Activated CD4-positive, alpha-beta T cell treated with anti-CD3 and anti-CD28 coated beads, Interleukin-2, amount 50 U/mL, for 24 hours (primary cell): ENCODE results near the gene SERPINA9.
"Not testable (repeated sequence)": the region's sequence is repeated elsewhere in the genome, so short reads cannot be mapped to it uniquely, and the experiment has no call there.

Source experiments
- DNase-seq, 2 donors: peaks; one replicate each; pipeline ENCODE4 v3.0.0-alpha.2; 2020; ENCODE audit warnings: low read depth in 1 of 2, low spot score in 1 of 2

The SERPINA9 gene, protein sequence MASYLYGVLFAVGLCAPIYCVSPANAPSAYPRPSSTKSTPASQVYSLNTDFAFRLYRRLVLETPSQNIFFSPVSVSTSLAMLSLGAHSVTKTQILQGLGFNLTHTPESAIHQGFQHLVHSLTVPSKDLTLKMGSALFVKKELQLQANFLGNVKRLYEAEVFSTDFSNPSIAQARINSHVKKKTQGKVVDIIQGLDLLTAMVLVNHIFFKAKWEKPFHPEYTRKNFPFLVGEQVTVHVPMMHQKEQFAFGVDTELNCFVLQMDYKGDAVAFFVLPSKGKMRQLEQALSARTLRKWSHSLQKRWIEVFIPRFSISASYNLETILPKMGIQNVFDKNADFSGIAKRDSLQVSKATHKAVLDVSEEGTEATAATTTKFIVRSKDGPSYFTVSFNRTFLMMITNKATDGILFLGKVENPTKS

DNA sequence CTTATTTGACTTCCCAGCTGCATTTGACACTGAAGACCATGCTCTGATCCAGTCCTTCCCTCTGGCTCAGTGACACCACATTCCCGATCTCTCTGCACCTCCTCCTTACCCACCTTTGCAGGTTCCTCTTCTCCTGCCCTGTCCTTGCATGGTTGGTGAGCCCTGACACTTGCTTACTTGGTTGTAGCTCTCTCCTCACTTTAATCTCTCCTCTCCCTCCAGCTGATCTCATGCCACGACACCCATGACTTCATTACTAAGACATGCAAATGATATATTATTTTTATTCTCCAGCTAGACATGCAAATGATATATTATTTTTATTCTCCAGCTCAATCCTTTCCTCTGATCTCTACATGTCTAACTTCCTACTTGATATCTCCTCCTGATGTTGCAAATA, at the start of gene SERPINA9:
Gene SERPINA9, minus strand, starts transcription at position 175 of the 400 bp plus-strand sequence. CDS start 6,357 bp downstream, outside the sequence.
- DNase-seq, result no peak

DNA sequence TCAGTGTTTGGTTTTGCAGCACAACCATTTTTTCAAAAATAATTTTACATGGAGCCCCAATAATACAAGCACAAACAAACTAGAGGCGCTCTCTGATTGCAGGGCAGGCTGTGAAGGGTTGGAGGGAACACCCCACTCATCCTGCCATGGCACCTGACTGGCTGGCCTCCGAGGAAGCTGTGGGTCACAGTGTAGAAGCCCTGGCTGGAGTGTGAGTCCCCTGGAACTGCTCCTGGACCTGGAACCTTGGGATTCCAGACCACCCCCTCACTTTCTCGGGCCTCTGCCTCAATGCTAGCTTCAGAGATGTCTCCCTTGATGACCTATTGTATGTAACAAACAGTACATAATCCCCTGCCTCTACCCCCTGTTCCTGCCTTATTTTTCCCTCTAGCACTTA, 48.1 kb upstream of the SERPINA9 start:
- no peak for DNase-seq

DNA sequence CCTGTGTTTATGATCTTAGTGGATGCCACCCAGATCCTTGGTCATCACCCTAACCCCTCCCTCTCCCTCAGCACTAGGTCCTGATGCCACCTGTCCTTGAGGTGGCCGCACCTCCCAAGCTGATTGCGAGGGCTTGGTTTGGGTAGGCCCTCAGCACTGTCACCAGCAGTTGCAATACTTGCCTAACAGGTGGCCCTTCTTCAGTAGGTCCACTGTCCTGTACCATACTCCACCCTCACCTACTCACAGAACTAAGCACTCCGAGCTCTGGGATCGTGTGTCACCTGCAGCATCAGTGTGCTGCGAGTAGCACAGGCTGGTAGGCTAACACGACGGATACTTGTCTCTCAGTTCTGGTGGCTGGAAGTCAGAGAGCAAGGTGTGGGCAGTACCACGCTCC, 47.3 kb upstream of the SERPINA9 start:
- DNase-seq, result no peak

DNA sequence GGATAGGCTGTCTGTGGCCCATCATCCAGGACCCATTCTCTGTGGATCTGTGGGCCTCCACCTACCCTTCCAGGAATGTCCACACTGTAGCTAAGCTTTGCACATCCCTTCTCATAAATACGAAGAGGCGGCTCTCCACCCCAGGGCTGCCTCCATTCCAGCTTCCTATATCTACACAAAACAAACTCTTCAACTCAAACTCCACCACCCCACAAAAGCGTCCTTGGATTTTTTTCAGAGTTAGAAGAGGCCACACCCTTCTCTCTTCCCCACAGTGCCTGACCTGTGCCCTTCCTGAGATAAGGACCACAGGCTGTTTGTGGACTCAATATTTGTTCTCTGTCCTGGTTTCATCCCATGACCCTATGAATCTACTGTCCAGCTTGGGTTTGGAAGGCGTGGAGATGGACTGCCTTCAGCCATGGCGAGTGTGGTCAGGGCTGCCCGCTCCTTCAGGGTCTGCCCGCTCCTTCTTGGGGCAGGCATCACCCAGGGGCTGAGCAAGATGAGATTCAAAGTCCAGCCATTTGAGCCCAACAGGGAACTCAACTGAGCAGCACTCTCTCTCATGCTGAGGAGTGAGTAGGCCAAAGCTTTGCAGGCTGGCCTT, 46.2 kb upstream of the SERPINA9 start:
- no peak for DNase-seq

DNA sequence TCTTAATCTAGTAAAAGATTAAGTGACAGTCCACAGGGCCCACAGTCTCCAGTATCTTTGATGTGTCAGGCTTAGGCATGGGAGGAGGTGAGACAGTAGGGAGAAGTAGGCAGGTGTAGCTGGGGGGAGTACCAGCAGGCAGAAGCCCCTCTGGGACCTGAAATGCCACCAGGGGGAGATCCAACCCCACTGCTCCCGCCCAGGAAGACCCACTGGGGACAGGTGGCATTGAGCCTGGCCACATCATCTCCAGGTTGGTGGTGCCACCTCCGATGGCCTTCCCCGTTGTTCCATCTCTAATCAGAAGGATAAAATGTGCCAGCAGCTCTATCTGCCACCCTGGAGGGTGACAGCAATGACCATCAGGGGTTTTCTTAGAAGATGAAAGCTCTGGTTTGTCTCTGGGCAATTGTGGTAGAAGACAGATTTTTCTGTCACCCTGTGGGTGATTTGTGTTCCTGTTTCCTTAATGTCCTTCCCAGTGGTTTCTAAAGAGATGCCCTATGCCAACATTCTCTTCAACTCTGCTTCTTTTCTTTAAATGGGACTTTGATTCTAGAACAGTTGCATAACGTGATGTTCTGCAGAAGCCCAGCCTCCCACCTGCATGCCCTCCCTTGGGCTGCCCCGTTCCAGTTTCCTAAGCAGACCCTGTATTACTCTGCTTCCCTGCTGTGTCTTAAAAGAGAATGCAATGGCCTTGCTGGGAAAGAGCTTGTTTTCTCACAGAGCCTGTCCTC, 45.5 kb upstream of the SERPINA9 start:
- no peak for DNase-seq

DNA sequence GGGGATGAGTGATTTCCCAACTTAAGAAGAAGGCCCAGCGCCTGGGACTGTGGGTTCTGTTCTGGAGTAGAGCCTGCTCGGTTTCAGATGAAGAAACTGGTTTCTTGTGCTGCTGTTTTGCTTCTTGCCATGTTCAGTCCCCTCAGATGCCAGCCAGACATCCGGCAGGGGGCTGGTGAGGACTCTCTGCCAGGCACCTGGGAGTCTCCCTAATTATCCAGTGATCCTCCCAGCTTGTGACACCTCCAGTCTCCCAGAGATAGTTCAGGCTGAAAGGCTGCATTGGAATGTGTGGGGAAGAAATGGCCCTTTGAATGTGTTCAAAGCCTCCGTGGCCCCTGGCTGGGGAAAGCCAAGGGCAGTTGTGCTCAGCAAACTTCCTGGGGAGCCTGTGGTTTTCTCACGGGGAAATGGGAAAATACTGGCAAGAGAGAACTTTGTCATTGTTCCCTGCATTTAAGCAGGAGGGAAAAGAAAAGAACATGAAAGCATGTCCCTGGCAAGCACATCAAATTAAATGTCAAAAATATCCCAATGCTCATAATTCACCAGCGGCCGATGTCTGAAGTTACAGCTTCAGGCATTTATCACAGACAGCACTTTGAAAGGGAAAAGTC, 41.8 kb upstream of the SERPINA9 start:
- DNase-seq, result no peak

DNA sequence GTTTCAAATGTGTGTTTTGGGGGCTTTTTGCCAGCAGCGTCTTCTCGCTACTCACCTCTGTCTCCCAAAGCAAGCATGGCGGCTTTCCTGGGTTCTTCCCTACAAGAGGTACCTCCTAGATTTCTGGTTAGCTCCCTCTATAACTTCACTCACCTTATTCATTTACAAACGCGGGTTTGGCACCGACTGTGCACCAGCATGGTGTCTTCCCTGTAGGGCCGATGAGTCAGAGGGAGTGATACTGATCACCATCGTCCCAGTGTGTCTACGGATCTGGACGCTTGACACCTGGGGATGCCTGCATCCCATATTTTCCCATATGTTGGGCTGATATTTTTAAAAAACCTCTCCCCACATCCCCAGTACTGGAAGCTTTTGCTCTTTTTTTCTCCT, 41.2 kb upstream of the SERPINA9 start:
- no peak for DNase-seq

DNA sequence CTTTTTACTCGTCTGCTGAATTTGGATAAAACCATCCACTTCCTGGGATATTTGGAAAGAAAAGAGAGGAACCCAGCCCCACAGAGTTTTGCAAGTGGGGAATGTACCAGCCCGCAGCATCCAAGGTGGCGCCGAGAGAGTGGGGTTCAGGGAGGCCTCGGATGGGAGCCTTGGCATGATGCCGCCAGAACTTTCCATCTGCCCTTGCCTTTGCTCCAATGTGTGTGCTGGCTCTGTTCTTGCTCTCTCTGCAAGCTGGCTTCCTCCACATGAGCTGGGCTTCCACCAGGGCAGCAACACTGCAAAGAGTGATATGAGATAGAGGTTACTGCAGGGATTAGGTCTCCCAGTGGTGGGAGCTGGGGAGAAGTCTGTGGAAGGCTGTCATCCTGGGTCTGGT, 39.9 kb upstream of the SERPINA9 start:
- DNase-seq, result no peak

DNA sequence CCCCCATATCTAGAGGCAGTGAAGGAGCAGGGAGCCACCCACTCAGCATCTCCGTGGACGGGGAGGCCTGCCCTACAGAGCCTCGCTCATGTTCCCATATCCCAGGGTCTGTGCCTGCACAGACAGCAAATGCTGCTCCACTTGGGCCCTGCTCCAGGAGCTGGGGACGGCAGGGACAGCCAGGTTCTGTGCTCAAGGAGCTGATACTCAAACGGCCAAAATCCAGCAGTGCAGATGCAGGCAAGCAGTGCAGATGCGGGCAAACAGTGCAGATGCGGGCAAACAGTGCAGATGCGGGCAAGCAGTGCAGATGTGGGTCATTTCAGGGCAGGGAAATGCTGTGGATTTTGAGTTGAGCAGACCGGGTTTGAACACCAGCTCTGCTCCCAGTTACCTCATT, 39.4 kb upstream of the SERPINA9 start:
- DNase-seq, result no peak

DNA sequence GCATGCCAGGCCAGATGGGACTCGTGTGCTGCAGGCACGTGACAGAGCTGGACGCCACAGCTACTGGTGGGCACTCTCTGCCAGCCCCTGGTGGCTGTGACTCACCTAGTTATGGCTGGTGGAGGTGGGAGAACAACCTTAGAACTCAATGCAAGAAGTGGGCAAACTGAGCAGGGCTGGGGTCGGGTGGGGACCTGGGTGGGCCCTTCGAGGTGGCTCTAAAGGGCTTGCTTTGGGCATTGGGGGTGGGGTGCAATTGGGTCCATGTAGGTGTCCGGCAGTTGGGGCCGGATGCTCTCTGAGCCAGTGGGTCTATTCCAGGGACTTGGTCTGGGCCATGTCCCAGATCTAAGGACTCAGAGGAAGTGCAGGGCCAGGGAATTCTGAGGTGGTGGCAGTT, 38.4 kb upstream of the SERPINA9 start:
- no peak for DNase-seq

DNA sequence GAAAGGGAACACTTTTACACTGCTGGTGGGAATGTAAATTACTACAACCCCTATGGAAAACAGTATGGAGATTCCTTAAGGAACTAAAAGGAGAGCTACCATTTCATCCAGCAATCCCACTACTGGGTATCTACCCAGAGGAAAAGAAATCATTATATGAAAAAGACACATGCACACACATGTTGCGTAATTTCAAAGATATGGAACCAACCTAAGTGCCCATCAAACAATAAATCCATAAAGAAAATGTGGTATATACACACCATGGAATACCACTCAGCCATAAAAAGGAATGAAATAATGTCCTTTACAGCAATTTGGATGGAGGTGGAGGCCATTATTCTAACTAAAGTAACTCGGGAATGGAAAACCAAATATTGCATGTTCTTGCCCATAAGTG, 34.5 kb upstream of the SERPINA9 start:
- not testable (repeated sequence) for DNase-seq

DNA sequence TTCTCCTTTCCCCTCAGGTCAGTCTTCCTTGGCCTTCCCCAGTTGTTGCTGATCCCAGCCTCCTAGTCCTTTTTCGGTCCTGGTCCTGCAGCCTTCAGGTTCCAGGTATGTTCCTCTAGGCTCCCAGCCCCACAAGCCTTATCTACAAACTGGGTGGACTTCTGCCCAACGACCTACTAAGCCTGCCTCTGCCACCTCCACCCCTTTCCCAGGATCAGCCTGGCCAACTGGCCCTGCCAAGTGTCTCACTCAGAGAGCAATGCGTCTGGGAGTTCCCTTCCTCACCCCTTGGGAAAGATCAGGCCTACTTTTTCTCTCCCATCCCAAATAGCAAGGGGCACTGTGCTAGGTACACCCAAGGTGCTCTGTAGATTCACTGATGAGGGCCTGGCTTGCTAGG, 33.4 kb upstream of the SERPINA9 start, which contains the start of gene SERPINA12:
Gene SERPINA12, minus strand, starts transcription at position 114 of the 400 bp plus-strand sequence. CDS start 11,072 bp downstream, outside the sequence.
- DNase-seq, result no peak

DNA sequence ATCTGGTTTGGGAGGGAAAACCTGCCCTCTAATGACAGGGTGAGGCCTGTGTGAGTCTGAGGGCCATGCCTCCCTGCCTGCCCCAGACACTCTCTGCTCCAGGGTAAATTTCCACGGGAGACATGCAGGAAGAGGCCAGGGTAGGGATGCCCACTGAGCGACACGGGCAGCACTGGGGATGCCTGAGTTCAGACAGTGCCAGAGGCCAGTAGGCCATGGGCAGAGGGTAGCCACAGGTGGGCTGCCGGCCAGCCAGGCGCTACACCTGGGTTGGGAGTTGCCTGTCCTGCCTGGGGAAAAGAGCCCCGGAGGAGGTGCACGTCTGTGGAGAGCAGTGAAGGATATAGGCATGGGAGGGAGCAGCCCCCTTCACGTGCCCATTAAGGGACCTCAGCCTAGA, 29.6 kb upstream of the SERPINA9 start:
- DNase-seq, result no peak

DNA sequence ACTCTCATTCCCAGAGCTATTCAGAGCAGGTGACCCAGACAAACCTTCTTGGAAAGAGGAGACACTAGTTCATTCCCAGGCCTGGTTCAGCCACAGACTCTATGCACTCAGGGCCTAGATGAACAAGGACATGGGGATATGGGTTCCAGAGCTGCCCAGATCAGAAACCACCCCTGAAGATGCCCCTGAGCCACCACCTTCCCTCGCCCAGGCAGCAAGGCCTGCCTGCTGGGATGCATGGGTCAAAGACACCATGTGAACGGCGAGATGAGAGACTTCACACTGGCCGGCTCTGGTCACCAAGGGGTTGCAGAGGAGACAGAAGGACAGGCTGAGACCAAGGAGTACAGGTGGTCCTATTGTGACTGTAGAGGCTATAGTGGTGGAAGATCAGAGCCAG, 29.2 kb upstream of the SERPINA9 start:
- DNase-seq, result no peak

DNA sequence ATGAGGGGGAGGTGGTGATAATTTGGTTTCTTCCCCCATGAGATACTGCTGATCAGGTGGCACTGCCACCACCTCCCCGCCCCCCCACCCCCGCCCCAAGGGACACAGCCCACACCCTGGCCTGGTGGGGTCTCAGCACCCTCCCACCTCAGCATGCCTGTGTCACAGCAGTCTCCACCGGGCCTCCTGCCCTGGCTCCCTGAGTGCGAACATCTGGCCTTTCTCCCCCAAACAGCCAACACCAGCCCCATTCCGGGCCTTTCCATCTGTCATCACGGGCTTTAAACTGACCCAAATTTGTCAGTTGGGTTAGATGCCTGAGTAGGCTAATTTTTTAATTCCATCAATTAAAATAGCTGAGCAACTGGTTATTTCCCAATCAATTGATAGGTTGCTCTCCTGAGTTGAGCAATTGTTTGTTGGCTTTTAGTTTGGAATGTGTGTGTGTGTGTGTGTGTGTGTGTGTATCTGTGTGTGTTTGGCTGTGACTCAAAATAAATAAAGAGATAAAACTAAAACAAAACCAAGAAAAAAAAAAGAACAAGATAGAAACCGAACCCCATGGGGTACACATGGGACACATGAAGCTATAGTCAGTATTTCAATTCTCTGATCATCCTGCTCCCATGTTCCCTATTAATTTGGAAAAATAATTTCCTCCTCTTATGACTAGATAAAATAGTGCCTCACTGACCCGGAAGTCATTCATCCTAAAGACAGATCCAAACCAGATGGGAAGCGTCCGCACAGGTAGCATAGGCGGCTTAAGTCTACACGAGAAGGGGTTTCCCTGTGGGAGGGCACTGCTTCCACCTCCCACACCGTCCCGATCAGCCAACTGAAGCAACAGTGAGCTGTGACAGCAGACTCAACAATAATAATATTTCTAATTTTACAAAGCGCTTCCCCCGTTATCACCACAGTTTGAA, 25.9 kb upstream of the SERPINA9 start:
- DNase-seq, result no peak

DNA sequence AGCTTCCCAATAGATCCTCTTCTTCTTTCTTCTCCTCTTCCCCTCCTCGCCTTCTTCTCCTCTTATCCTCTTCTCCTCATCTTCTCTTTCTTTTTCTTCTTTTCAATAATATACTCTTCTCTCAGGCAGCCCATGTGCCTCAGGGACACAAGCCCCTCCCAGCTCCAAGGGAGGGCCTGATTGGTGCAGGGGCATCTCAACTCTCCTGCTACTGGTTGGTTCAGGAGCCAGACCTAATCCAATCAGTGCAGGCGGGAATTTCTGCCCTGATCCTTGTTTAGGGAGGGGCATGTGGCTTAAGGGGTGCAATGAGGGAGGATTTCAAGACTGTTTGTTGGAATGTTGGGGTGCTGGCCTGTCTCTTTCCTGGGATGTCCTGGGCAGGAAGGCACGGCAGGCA, 24.3 kb upstream of the SERPINA9 start:
- DNase-seq, result no peak

DNA sequence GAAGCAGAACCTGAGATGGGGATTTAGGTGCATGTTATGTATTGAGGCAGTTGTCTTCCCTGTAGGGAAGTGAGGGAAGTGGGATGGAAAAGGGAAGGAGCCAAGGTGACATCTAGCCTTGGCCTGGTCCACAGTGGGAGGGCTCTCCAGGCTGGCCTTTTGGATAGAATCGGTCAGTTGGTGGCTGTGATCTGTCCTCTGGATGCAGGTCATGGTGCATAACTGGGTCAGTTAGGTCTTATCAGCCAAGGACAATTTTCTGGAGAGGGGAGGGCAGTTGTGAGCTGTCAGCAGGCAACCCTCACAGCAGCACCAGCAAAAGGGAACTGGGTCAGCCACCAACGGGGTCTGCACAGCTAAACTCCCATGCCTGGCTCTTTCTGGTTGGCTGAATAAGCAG, 23.7 kb upstream of the SERPINA9 start:
- DNase-seq, result no peak

DNA sequence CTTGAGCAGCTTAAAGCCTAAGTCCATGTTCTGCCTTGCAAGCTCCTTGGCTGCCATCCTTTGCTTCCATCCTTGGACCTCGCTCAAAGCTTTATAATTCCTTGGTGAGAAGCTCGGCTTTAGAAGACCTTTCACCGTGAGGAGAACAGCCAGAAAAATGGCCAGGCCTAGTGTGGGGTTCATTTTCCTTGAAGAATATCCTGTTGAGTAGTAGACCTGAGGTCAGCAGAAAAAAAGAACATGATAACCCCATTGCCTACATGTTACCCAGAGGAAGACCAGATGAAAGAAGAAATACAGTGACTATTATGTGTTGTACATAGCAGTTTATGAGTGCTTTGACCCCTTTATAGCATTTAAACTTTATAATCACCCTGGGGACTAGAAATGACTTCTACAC, 22.2 kb upstream of the SERPINA9 start:
- no peak for DNase-seq

DNA sequence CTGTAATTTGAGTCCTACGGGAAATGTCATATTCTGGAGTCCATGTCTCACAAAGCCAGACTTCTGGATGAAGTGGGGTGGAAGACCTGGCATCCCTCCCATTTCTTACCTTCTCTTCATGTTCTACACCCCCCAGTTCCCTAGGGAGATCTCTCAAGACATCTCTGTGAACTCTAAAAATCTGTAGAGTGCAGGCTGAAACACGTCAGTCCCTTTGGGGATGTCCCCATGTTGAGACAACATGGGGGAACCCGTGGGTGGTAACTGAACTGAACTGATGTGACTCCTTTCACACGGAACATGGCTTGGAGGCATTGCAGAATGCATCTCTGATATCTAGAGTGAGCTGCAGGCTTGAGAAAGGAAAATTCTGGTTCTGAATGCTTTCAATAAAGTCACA, 18.1 kb upstream of the SERPINA9 start:
- DNase-seq, result no peak

DNA sequence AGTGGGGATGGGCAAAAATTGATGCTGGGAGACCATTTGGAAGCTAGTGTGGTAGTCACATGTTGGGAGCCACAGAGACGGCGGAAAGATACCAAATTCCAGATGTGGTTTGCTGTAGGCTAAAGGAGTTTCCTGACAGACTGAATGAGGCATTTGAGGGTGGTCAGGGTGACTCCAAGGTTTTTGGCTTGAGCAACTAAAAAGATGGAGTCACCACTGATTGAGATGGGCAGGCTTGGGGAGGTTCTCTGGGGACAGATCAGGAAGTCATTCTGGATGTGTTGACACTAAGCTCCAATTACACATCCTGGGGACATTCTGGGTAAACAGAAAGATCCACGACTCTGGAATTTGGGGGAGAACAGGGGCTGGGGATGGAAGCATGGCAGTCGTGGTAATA, 15.5 kb upstream of the SERPINA9 start:
- DNase-seq, result no peak

DNA sequence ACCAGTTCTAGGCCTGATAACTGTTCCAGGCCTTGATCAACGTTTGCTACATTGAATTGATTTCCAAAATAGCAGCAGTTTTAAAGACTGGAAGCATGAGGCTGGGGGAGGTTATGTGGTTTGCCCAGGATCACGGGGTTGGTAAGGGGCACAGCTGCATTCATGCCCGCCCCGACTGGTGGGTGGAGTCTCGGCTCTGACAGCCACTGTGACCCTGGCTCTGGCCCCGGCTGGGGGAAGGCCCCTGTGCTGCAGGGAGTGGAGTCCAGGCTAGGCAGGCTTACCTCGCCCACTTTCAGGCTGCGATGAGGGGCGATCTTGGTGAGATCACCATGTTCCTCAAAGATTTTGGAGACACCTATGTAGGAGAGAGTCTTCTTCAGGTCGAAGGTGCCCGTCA, 13.3 kb upstream of the SERPINA9 start:
- no peak for DNase-seq
